ENCODE data around the gene DLGAP4. TPM values are rescaled to one million over a fixed set of nuclear protein-coding genes. Genes with fewer than 3 reads are reported as not detected.

The DLGAP4 gene
- total and polyA plus RNA-seq, 5 experiments from 2014 or later: 9.3 to 35.0 (median 16.6) TPM

DNA sequence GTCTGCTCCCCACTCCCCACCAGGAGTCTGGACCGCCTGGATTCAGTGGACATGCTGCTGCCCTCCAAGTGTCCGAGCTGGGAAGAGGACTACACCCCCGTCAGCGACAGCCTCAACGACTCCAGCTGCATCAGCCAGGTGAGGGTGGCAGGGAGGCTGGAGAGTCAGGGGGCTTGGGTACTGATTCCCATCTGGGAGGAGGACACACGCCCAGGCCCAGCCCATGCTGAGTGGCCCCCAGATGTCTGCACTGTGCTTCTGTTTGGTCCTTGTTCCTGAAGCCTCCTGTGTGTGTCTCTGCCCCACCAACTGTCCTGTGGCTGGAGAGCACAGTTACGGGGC lies 133.6 kb downstream of the DLGAP4 start:
- H3K4me3 Mint-ChIP-seq: no peak overlapping the region
- H3K27ac Mint-ChIP-seq: no peak overlapping the region
- no peaks in the 10 kb centered on the region for H3K36me3 Mint-ChIP-seq

DNA sequence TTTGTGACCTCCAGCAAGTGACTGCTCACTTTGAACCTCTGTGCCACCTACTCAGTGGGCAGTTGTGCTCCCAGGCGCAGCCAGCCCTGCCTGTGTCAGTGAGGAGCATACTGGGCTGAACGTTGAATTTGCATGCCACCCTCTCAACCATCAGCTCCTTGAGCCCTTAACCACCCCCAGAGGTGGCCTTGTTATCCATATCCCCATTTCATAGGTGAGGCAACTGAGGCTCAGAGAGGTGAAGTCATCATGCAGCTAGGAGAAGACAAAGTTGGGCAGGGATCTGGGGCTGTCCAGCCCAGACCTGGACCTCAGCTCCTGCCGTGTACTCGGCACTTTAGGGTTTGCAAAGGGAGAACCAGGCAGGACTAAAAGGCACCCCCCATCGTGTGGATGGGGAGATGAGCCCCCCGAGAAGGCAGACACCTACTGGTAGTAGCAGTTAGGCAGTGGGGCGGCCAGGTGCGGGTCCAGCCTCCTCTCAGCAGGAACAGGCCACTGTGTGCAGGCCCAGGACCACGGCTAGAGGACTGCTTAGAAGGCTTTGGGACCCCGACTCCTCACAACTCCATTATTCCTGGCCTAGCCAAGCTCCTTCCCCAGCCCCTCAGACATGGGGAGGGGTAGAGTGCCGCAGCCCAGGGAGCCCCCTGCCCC lies 134.4 kb downstream of the DLGAP4 start:
- Mint-ChIP-seq H3K9me3 (no peaks in the 10 kb centered on the region), H3K27ac (no peak overlapping the region), H3K36me3 (no peaks in the 10 kb centered on the region), H3K27me3 (peaks cover 2 to 21% (median 12%) of the 10 kb centered on the region in 5 donors), H3K4me1 (peaks cover 0 to 6% (median 4%) of the 10 kb centered on the region in 4 donors), H3K4me3 (no peak overlapping the region)
- ATAC-seq (no peak), DNase-seq (no peak)
- POLR2A ChIA-PET: no interaction called here

More for the DNA sequence above, 133.6 kb downstream of the DLGAP4 start:
- no peaks in the 10 kb centered on the region for H3K9me3 Mint-ChIP-seq
- ATAC-seq (no peak), DNase-seq (no peak)
- H3K4me1 Mint-ChIP-seq: peaks cover 0 to 6% (median 4%) of the 10 kb centered on the region in 4 donors
- H3K27me3 Mint-ChIP-seq: peaks cover 2 to 21% (median 12%) of the 10 kb centered on the region in 5 donors
- POLR2A ChIA-PET: interaction anchor here (1.0 to 1.1 kb wide), 2 partner anchors 237 to 240 kb away, joined by 4 to 5 read pairs; no protein-coding TSS in a partner anchor

DNA sequence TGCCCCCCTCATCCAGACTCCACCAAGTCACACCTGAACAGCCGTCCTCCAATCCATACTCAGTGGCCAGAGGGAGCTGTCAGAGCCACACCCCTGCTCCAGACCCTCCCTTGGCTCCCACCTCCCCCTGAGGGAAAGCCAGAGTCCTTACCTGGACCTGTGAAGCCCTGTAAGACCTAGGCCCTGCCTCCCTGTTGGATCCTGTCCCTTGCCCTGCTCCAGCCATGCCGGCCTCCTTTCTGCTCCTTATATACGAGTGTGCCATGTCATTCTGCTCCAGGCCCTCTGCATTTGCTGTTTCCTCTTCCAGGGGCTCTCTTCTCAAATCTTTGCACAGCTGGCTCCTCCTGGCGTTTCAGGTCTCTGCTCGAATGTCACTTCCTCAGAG lies 134.9 kb downstream of the DLGAP4 start:
- POLR2A ChIA-PET: no interaction called here
- Mint-ChIP-seq H3K4me3 (no peak overlapping the region), H3K36me3 (no peaks in the 10 kb centered on the region), H3K27ac (no peak overlapping the region), H3K9me3 (no peaks in the 10 kb centered on the region), H3K4me1 (peaks cover 0 to 6% (median 4%) of the 10 kb centered on the region in 4 donors), H3K27me3 (peaks cover 2 to 21% (median 12%) of the 10 kb centered on the region in 5 donors)
- DNase-seq: no peak
- ATAC-seq: no peak

DNA sequence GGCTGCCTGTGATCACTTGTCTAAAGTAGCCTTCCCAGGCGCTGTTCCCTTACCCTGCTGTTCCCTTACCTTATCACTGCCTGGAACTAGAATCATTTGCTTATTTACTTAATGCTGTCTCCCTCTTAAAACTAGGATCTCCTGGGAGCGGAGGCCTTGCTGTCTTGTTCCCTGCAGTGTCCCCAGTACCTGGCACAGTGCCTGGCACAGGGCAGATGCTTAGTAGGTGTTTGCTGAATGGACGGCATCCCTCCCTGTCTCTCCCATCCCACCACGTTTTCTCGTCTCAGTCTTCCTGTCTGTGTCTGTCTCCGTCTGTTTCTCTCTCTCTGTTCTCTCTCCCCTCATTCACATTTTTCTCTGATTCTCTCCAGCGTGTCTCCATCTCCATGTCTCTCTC lies 135.3 kb downstream of the DLGAP4 start:
- Mint-ChIP-seq H3K9me3 (no peaks in the 10 kb centered on the region), H3K4me1 (peaks cover 0 to 6% (median 3%) of the 10 kb centered on the region in 4 donors), H3K36me3 (no peaks in the 10 kb centered on the region), H3K27me3 (peaks cover 2 to 21% (median 12%) of the 10 kb centered on the region in 5 donors), H3K4me3 (no peak overlapping the region), H3K27ac (no peak overlapping the region)
- POLR2A ChIA-PET: no interaction called here
- ATAC-seq: no peak
- no peak for DNase-seq

DNA sequence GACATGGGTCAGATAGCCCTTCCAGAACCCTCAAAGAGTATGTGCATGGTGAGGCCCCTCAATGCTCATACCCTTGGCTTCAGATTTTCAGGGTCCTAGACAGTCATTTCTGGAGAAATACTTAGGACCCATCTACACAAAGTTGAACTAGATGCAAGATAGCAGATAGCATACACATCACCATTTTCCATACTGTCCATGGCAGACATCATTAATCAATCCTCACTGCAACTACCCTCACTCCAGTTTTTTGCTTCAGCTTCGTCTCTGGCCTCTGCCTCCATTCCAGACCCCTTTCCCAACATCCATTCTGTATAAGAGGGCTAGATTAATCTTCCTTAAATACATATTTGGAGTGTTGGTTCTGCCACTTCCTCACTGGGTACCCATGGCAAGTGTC lies 139.7 kb downstream of the DLGAP4 start:
- H3K4me1 Mint-ChIP-seq: no peaks in the 10 kb centered on the region
- DNase-seq (no peak), ATAC-seq (no peak)
- peaks cover 2 to 12% (median 9%) of the 10 kb centered on the region in 5 donors for H3K27me3 Mint-ChIP-seq
- H3K36me3 Mint-ChIP-seq: no peaks in the 10 kb centered on the region
- POLR2A ChIA-PET: no interaction called here
- H3K27ac Mint-ChIP-seq: no peak overlapping the region
- H3K4me3 Mint-ChIP-seq: no peak overlapping the region
- no peaks in the 10 kb centered on the region for H3K9me3 Mint-ChIP-seq

DNA sequence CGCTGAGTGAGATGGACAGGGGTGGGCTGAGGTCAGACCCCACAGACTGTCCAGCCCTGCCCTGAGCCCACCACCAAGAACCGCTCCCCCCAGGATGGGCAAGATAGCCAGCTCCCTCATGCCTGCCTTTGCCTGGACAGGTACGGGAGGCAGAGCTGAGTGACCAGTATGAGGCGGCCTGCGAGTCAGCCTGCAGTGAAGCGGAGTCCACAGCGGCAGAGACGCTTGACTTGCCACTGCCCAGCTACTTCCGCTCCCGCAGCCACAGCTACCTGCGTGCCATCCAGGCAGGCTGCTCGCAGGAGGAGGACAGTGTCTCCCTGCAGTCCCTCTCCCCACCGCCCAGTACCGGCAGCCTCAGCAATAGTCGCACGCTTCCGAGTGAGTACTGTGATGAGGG lies 140.4 kb downstream of the DLGAP4 start:
- POLR2A ChIA-PET: no interaction called here
- DNase-seq (no peak), ATAC-seq (no peak)
- Mint-ChIP-seq H3K27me3 (peaks cover 2 to 10% (median 3%) of the 10 kb centered on the region in 5 donors), H3K27ac (no peak overlapping the region), H3K36me3 (no peaks in the 10 kb centered on the region), H3K9me3 (no peaks in the 10 kb centered on the region), H3K4me3 (no peak overlapping the region), H3K4me1 (no peaks in the 10 kb centered on the region)

DNA sequence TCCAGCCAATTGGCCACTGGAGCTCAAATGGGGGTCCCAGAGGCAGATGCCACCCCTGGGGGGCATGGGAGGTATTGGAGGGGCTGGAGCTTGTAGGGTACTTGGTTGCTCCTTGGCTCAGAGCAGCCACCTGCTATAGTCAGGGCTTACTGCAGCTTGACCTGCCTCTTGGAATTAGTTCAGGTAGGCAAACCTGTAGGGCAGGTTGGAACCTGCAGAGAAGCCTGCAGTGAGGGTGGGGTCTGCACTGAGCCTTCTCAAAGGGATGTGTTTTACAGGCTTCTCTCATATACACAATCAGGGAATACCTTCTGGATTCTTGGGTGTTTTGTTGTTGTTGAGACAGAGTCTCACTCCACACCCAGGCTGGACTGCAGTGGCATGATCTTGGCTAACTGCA lies 141.0 kb downstream of the DLGAP4 start:
- peaks cover 0 to 9% (median 2%) of the 10 kb centered on the region in 5 donors for H3K27me3 Mint-ChIP-seq
- no peak overlapping the region for H3K4me3 Mint-ChIP-seq
- H3K9me3 Mint-ChIP-seq: no peaks in the 10 kb centered on the region
- POLR2A ChIA-PET: no interaction called here
- DNase-seq: no peak
- H3K36me3 Mint-ChIP-seq: no peaks in the 10 kb centered on the region
- H3K27ac Mint-ChIP-seq: no peak overlapping the region
- no peaks in the 10 kb centered on the region for H3K4me1 Mint-ChIP-seq
- ATAC-seq: no peak

DNA sequence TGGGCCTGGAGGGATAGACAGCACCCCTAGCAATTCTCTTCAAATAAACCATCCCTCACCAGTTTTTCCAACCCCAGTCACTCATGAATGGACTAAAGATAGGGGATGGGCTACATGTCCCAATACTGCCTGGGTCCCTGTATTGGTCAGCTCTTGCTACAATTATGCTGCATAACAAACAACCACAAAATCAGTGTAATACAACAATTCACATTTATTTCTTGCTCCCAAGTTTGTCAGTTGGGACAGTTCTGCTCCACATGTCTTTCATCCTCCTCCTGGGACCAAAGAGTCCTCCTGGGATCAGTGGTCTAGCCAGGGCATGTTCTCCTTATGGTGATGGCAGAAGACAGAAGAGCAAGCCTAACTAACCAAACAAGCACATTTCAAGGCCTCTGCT lies 143.5 kb downstream of the DLGAP4 start:
- H3K4me1 Mint-ChIP-seq: no peaks in the 10 kb centered on the region
- DNase-seq (no peak), ATAC-seq (no peak)
- no peaks in the 10 kb centered on the region for H3K36me3 Mint-ChIP-seq
- H3K4me3 Mint-ChIP-seq: no peak overlapping the region
- no peak overlapping the region for H3K27ac Mint-ChIP-seq
- POLR2A ChIA-PET: no interaction called here
- no peaks in the 10 kb centered on the region for H3K9me3 Mint-ChIP-seq
- peaks cover 0 to 9% (median 0%) of the 10 kb centered on the region in 5 donors for H3K27me3 Mint-ChIP-seq

DNA sequence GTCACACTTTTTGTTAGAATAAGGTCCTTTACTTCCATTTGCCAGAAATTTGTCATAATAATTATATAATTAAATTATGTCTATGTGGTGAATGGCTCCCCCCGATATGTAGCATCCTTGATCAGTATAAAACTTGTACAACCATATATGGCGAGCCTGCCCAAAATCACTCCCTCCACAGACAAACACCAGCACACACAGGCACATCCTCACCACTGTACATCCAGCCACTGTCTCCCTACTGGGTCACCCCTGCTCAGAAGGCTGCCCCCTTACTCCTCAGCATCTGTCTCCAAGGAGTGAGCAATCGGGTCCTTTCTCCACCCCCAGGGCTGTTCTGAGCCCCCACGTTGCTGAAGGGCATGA lies 148.2 kb downstream of the DLGAP4 start:
- no peaks in the 10 kb centered on the region for H3K27me3 Mint-ChIP-seq
- ATAC-seq: no peak

DNA sequence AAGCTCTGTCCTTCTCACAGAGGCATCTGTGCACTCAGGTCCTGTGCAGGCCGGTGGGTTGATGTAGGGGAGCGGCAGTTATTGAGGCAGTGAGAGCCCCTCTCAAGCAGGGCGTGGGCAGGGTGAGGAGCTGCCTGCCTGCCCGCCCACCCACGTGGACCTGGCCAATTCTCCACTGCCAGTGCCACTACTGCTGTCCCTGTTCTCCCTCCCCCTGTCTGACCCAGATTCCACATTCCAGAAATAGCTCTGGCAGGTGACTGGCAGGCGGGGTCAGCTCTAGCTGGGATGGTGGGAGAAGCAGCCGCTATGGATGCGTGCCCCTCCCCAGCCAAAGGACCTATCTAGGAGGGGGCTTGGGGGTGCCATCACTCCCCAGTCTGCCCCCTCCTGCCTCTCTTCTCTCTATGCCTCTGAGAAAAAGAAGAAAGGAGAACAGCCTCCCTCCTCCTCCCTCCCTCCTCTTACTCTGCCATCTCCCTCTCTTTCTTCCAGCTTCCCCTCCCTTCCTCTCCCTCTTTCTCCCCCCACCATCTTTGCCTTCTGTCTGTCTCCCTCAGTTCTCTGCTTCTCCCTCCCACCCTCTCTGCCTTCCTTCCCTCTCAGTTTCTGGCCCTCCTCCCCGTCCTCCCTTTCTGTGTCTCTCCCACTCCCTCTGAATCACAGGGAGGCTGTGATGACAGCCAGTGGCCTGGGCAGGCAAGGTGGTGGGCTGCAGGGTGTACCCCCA lies 148.7 kb downstream of the DLGAP4 start:
- DNase-seq: no peak
- no peaks in the 10 kb centered on the region for H3K27me3 Mint-ChIP-seq
- no peaks in the 10 kb centered on the region for H3K36me3 Mint-ChIP-seq
- POLR2A ChIA-PET: no interaction called here
- H3K9me3 Mint-ChIP-seq: no peaks in the 10 kb centered on the region
- H3K4me1 Mint-ChIP-seq: peaks cover 0 to 5% (median 0%) of the 10 kb centered on the region in 4 donors
- no peak overlapping the region for H3K4me3 Mint-ChIP-seq
- H3K27ac Mint-ChIP-seq: peak overlapping the region in 3 of 10 donors; percentile 35 to 55 (median 37)
- no peak for ATAC-seq

More for the DNA sequence above, 148.2 kb downstream of the DLGAP4 start:
- no peak for DNase-seq
- H3K27ac Mint-ChIP-seq: peak overlapping the region in 3 of 10 donors; percentile 28 to 55 (median 37)
- H3K4me1 Mint-ChIP-seq: peaks cover 0 to 5% (median 0%) of the 10 kb centered on the region in 4 donors
- H3K4me3 Mint-ChIP-seq: no peak overlapping the region
- H3K36me3 Mint-ChIP-seq: no peaks in the 10 kb centered on the region
- POLR2A ChIA-PET: no interaction called here
- H3K9me3 Mint-ChIP-seq: no peaks in the 10 kb centered on the region

DNA sequence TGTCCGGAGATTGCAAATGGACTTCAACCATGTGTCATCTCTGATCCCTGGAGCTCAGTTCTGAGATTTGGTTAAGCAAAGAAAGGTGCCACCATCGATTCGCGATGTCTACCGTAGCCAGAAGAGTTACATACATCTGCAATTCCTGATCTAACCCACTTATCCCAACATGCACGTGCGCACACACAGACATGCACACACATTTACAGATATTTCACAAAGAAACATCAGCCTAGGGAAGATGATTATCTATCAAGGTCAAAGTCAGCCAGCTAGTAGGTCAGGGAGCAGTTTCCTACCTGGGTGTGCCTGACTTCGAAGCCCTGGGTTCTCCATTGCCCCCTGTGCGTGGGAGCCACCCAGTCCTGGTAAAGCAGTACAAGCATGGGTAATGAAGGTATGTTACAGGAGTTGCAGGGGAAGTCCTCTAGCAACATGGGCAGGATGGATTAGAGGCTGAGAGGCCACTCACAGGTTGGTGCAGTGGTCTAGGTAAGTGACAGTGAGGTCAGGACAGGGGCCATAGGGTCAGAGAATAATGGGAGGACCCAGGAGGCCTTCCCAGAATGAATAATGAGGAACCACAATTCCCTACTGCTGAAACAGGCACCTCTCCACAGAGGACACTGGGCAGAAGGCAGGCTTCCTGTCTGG lies 150.0 kb downstream of the DLGAP4 start:
- POLR2A ChIA-PET: interaction anchor here (0.6 kb wide), 1 partner anchor 1791 kb away, joined by 3 read pairs; no protein-coding TSS in a partner anchor
- no peaks in the 10 kb centered on the region for H3K36me3 Mint-ChIP-seq
- H3K9me3 Mint-ChIP-seq: no peaks in the 10 kb centered on the region
- no peaks in the 10 kb centered on the region for H3K27me3 Mint-ChIP-seq
- peaks cover 5 to 9% (median 8%) of the 10 kb centered on the region in 4 donors for H3K4me1 Mint-ChIP-seq
- no peak for DNase-seq
- no peak for ATAC-seq
- H3K4me3 Mint-ChIP-seq: no peak overlapping the region
- peak overlapping the region in 2 of 10 donors; percentile 61 to 87 for H3K27ac Mint-ChIP-seq

DNA sequence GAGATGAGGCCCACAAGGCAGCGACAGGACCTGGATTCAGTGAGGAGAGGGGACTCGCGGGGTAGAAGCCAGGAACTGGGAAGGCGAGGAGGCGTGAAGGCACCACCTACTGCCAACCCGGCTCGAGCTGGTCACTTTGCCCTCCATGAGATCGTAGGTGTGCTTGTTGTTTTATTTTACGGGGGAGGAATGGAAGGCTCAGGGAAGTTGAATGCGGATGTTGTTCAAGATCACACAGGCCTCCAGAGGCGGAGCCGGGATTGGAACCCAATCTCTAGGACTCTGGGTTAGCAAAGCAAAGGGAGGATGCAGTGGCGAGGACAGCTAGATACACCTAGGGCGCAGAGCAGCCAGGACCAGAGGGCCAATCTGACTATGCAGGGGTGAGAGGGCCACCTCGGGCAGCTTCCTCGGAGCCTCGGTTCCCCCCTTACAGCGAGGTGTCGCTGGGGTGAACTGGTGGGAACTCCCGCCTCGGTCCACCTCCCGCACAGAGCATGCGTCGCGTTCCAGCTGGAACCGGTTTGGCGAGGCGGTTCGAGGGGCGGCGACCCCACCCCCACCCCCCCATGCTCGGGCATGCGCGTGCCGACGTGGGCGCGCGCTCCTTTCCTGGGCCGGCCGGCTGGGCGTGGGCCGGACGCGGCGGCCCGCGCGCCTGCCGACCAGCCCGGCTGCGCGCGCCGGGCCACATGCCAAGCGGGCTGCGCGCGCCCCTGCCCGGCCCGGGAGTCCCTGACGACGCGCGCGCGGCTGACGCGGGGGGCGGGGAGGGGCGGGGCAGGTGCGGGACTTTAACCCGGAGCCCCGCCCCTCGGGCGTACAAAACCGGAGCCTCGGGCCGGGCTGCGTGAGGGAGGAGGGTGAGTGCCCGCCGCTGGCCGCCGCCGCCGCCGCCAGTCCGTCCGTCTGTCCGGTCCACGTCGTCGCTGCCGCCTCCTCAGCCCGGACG lies 154.8 kb downstream of the DLGAP4 start:
- peak; percentile 79 to 98 (median 88) for DNase-seq
- Mint-ChIP-seq H3K4me3 (peak overlapping the region; percentile 73 to 95 (median 81)), H3K9me3 (no peaks in the 10 kb centered on the region), H3K27me3 (no peaks in the 10 kb centered on the region), H3K36me3 (peaks cover 0 to 2% (median 0%) of the 10 kb centered on the region in 3 donors), H3K4me1 (peaks cover 27 to 49% (median 43%) of the 10 kb centered on the region in 4 donors), H3K27ac (peak overlapping the region; percentile 92 to 98 (median 95))
- ATAC-seq: peak; percentile 81 to 82
- POLR2A ChIA-PET: interaction anchor here (0.5 to 1.0 kb wide), 6 partner anchors 31 to 656 kb away, joined by 3 to 4 read pairs (median 3); partner anchors contain the start of genes RAB5IF and SCAND1
